Upper lobe of right lung (tissue), 1 donor: ENCODE measurements around the gene HOOK1. TPM values are rescaled to one million over a fixed set of nuclear protein-coding genes. Genes with fewer than 3 reads are reported as not detected.
A peak's percentile ranks its signal among the peaks of the same experiment; 100 is the strongest.
"Not testable (repeated sequence)": the region's sequence is repeated elsewhere in the genome, so short reads cannot be mapped to it uniquely, and the experiment has no call there.

Source experiments
- ATAC-seq: fragments of 200-7000 bp; cut with Tn5 transposase; one replicate; pipeline ENCODE4 v1.9.1; 2020; ENCODE audit warnings: mild to moderate bottlenecking, moderate library complexity
- DNase-seq: peaks from one replicate; pipeline ENCODE4 v3.0.0-alpha.2; 2020
- H3K27ac ChIP-seq: fragments of 200-600 bp; one replicate; pipeline ENCODE4 v1.8.0; 2022
- H3K27me3 ChIP-seq: fragments of 200-600 bp; one replicate; pipeline ENCODE4 v1.8.0; 2022; ENCODE audit warnings: mild to moderate bottlenecking
- H3K36me3 ChIP-seq: fragments of 200-600 bp; one replicate; pipeline ENCODE4 v1.8.0; 2022
- H3K4me1 ChIP-seq: fragments of 200-600 bp; one replicate; pipeline ENCODE4 v1.8.0; 2022
- H3K4me3 ChIP-seq: fragments of 200-600 bp; one replicate; pipeline ENCODE4 v1.8.0; 2022; ENCODE audit warnings: mild to moderate bottlenecking
- H3K9me3 ChIP-seq: fragments of 200-600 bp; one replicate; pipeline ENCODE4 v1.8.0; 2022
- CTCF ChIP-seq: fragments of 200-600 bp; IDR thresholded peaks from one replicate; pipeline ENCODE4 v1.8.0; 2022; ENCODE audit warnings: antibody characterized with exemption
- intact Hi-C: fragments of 100-400 bp; cut with DNase I; formaldehyde crosslinking; loops from one replicate; pipeline ENCODE4 v1.11.0; 2022
- total RNA-seq: library from RNA; stranded (reverse); fragmentation: NEBNext Ultra II Directional; extraction: Animal tissue kit (Norgen Biotek cat#: 25700); gene quantifications from one replicate; pipeline ENCODE4 v1.2.1, GENCODE V29; 2021
- donor health status: DM: no; HTN: yes; CAD: no; lungs with severe emphysema.

Gene HOOK1
- total RNA-seq, 1 donor from 2014 or later, result 18.5 TPM

- Histone ChIP-seq H3K27me3 (no peaks in the 10 kb centered on the region), H3K4me1 (no peaks in the 10 kb centered on the region), H3K27ac (no peak overlapping the region), H3K4me3 (no peak overlapping the region), H3K9me3 (no peaks in the 10 kb centered on the region), H3K36me3 (no peaks in the 10 kb centered on the region)
- ATAC-seq (no peak), DNase-seq (no peak)
- intact Hi-C loops, result no loop called here
- TF ChIP-seq CTCF, result no peak
Measured at GRCh38 chr1:59846209-59846894, 31.6 kb downstream of the HOOK1 start.

GRCh38 chr1:59846895-59847282 lies 32.1 kb downstream of the HOOK1 start:
- Histone ChIP-seq H3K4me3 (no peak overlapping the region), H3K27me3 (no peaks in the 10 kb centered on the region), H3K36me3 (no peaks in the 10 kb centered on the region), H3K4me1 (no peaks in the 10 kb centered on the region), H3K9me3 (no peaks in the 10 kb centered on the region), H3K27ac (no peak overlapping the region)
- intact Hi-C loops, result no loop called here
- no peak for DNase-seq
- ATAC-seq, result no peak
- no peak for TF ChIP-seq CTCF

- no peaks in the 10 kb centered on the region for H3K9me3 ChIP-seq
- no peaks in the 10 kb centered on the region for H3K36me3 ChIP-seq
- no peaks in the 10 kb centered on the region for H3K27me3 ChIP-seq
- no peak overlapping the region for H3K27ac ChIP-seq
- H3K4me3 ChIP-seq, result no peak overlapping the region
- H3K4me1 ChIP-seq, result no peaks in the 10 kb centered on the region
- DNase-seq (no peak), ATAC-seq (no peak)
- intact Hi-C loops, result no loop called here
- no peak for TF ChIP-seq CTCF
Measured at GRCh38 chr1:59852117-59852516, 37.4 kb downstream of the HOOK1 start.

GRCh38 chr1:59855297-59855696 lies 40.5 kb downstream of the HOOK1 start:
- H3K36me3 ChIP-seq, H3K27me3 ChIP-seq, H3K4me3 ChIP-seq, H3K27ac ChIP-seq, H3K4me1 ChIP-seq, DNase-seq, ATAC-seq, H3K9me3 ChIP-seq, intact Hi-C loops: not testable (repeated sequence)

GRCh38 chr1:59856725-59857338 lies 42.1 kb downstream of the HOOK1 start:
- peak; percentile 70 for ATAC-seq
- DNase-seq, result no peak
- Histone ChIP-seq H3K9me3 (no peaks in the 10 kb centered on the region), H3K27me3 (no peaks in the 10 kb centered on the region), H3K36me3 (no peaks in the 10 kb centered on the region), H3K27ac (no peak overlapping the region), H3K4me1 (no peaks in the 10 kb centered on the region), H3K4me3 (no peak overlapping the region)
- intact Hi-C loops, result no loop called here
- no peak for TF ChIP-seq CTCF

GRCh38 chr1:59857679-59858354 lies 43.1 kb downstream of the HOOK1 start:
- no peak for TF ChIP-seq CTCF
- H3K9me3 ChIP-seq, result no peaks in the 10 kb centered on the region
- no peak overlapping the region for H3K27ac ChIP-seq
- no peak for ATAC-seq
- H3K4me3 ChIP-seq, result no peak overlapping the region
- H3K4me1 ChIP-seq, result no peaks in the 10 kb centered on the region
- H3K36me3 ChIP-seq, result no peaks in the 10 kb centered on the region
- no peak for DNase-seq
- intact Hi-C loops, result no loop called here
- H3K27me3 ChIP-seq, result no peaks in the 10 kb centered on the region
